ENCODE data around the gene CASP9.

Gene CASP9

DNA sequence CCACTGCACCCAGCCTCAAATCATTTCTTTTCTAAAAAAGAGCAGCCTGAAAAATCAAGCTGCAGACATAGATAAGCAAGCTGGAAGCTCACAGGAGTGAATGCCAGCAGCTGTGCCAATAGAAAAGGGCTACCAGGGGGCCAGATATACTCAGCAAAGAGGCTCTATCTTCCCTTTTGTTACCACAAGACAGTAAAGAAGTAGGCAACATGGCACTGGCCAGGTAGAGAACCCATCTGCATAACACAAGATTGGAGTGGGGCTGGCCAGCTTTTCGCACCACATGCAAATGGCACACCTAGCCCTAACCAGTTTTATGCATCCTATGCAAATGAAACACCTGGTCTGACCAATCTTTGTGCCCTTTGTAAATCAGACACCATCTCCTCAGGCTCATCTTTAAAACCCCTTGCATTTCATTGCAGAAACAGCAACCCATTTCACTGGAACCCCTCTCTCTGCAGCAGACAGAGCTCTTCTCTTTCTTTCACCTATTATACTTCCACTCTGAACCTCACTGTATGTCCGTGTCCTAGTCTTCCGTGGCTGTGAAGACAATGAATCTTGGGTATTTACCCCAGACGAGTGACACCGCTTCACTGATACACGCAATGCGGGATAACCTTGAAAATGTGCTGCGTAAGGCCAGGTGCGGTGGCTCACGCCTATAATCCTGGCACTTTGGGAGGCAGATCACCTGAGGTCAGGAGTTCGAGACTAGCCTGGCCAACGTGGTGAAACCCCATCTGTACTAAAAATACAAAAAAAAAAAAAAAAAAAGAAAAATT, 15.1 kb downstream of the CASP9 start:
- no peak for TF ChIP-seq CTCF (IDR thresholded peaks at IDR 0.05)
- TF ChIP-seq ZFX (IDR thresholded peaks at IDR 0.05; ENCODE audit: borderline replicate concordance), result no peak
- 0 out of 2 replicates have a peak overlapping the region, but pooled peaks have one; percentile 3 for H3K27ac ChIP-seq

DNA sequence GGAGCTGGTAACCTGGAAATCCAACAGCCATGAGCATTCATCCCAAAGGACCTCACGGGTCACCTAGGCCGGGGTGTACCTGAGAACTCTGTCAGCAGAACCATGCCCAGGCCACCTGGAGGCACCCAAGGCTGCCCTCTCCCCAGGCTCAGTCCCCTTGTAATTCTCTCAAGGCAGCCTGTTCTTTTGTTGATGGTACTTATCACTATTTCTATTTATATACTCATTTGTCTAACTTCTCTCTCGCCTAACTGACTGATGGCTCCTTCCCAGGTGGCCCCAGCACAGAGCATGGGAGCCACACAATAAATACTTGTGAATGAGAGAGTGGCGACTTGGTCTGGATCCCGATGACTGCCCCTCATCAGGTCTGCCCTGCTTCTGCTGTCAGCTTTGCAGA, 16.7 kb downstream of the CASP9 start:
- no peak overlapping the region for H3K27ac ChIP-seq
- TF ChIP-seq ZFX (IDR thresholded peaks at IDR 0.05; ENCODE audit: borderline replicate concordance), result no peak
- TF ChIP-seq CTCF (IDR thresholded peaks at IDR 0.05), result no peak

DNA sequence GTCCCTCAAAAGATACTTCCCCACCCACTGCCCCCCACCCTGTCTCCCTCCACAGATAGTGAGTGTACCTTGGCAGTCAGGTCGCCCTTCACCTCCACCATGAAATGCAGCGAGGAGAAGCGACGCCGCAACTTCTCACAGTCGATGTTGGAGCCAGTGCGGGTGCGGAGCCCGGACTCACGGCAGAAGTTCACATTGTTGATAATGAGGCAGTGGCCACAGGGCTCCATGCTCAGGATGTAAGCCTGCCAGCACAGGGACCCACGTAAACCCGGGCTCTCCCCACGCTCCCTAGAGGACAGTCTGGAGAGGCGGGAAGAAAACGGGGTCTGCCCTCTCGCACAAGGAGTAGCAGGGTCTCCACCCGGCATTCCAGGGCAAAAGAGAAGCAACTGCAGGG, 17.2 kb downstream of the CASP9 start:
- TF ChIP-seq CTCF (IDR thresholded peaks at IDR 0.05) (no peak), ZFX (IDR thresholded peaks at IDR 0.05; ENCODE audit: borderline replicate concordance) (no peak)
- no peak overlapping the region for H3K27ac ChIP-seq

- no peak overlapping the region for H3K27ac ChIP-seq
- TF ChIP-seq ZFX (IDR thresholded peaks at IDR 0.05; ENCODE audit: borderline replicate concordance) (no peak), CTCF (IDR thresholded peaks at IDR 0.05) (no peak)
These were observed 19.6 kb downstream of the CASP9 start for GRCh38 chr1:15504436-15504835.

GRCh38 chr1:15501208-15502032, 22.6 kb downstream of the CASP9 start:
- H3K27ac ChIP-seq, result no peak overlapping the region
- TF ChIP-seq CTCF (IDR thresholded peaks at IDR 0.05) (peak; percentile 87), ZFX (IDR thresholded peaks at IDR 0.05; ENCODE audit: borderline replicate concordance) (no peak)

- no peak overlapping the region for H3K27ac ChIP-seq
- TF ChIP-seq ZFX (IDR thresholded peaks at IDR 0.05; ENCODE audit: borderline replicate concordance) (no peak), CTCF (IDR thresholded peaks at IDR 0.05) (no peak)
These were observed 23.5 kb downstream of the CASP9 start for GRCh38 chr1:15500184-15501178.
